ENCODE data around the gene LRP1B.

LRP1B gene

GRCh38 chr2:140808211-140808610, 1322.6 kb downstream of the LRP1B start:
- no peak for DNase-seq (ENCODE audit: low spot score)

- no peak for DNase-seq (ENCODE audit: low spot score)
These were observed 1326.0 kb downstream of the LRP1B start for GRCh38 chr2:140804700-140805260.

GRCh38 chr2:140801311-140801710, 1329.5 kb downstream of the LRP1B start:
- DNase-seq (ENCODE audit: low spot score): no peak

GRCh38 chr2:140797718-140798117, 1333.1 kb downstream of the LRP1B start:
- DNase-seq (ENCODE audit: low spot score): no peak

GRCh38 chr2:140791802-140792201, 1339.0 kb downstream of the LRP1B start:
- DNase-seq (ENCODE audit: low spot score): no peak

GRCh38 chr2:140786585-140786984, 1344.2 kb downstream of the LRP1B start:
- DNase-seq (ENCODE audit: low spot score): no peak

- no peak for DNase-seq (ENCODE audit: low spot score)
These were observed 1355.4 kb downstream of the LRP1B start for GRCh38 chr2:140775411-140775810.

- no peak for DNase-seq (ENCODE audit: low spot score)
These were observed 1360.2 kb downstream of the LRP1B start for GRCh38 chr2:140770645-140771044.

- no peak for DNase-seq (ENCODE audit: low spot score)
These were observed 1369.0 kb downstream of the LRP1B start for GRCh38 chr2:140761807-140762206.

- no peak for DNase-seq (ENCODE audit: low spot score)
These were observed 1371.2 kb downstream of the LRP1B start for GRCh38 chr2:140759426-140760156.

GRCh38 chr2:140747665-140748064, 1383.2 kb downstream of the LRP1B start:
- no peak for DNase-seq (ENCODE audit: low spot score)

GRCh38 chr2:140747090-140747489, 1383.7 kb downstream of the LRP1B start:
- no peak for DNase-seq (ENCODE audit: low spot score)

GRCh38 chr2:140744379-140744778, 1386.4 kb downstream of the LRP1B start:
- no peak for DNase-seq (ENCODE audit: low spot score)

- DNase-seq (ENCODE audit: low spot score): no peak
These were observed 1393.8 kb downstream of the LRP1B start for GRCh38 chr2:140737006-140737405.

GRCh38 chr2:140734992-140735391, 1395.8 kb downstream of the LRP1B start:
- DNase-seq (ENCODE audit: low spot score): no peak

GRCh38 chr2:140718999-140719398, 1411.8 kb downstream of the LRP1B start:
- DNase-seq (ENCODE audit: low spot score): no peak

GRCh38 chr2:140717481-140717880, 1413.3 kb downstream of the LRP1B start:
- DNase-seq (ENCODE audit: low spot score): no peak

GRCh38 chr2:140714586-140714985, 1416.2 kb downstream of the LRP1B start:
- DNase-seq (ENCODE audit: low spot score): no peak

- DNase-seq (ENCODE audit: low spot score): no peak
These were observed 1418.9 kb downstream of the LRP1B start for GRCh38 chr2:140711867-140712266.

- no peak for DNase-seq (ENCODE audit: low spot score)
These were observed 1429.1 kb downstream of the LRP1B start for GRCh38 chr2:140701726-140702125.

- no peak for DNase-seq (ENCODE audit: low spot score)
These were observed 1432.2 kb downstream of the LRP1B start for GRCh38 chr2:140698636-140699035.

- DNase-seq (ENCODE audit: low spot score): no peak
These were observed 1434.4 kb downstream of the LRP1B start for GRCh38 chr2:140696449-140696848.

- no peak for DNase-seq (ENCODE audit: low spot score)
These were observed 1435.7 kb downstream of the LRP1B start for GRCh38 chr2:140695155-140695554.

- no peak for DNase-seq (ENCODE audit: low spot score)
These were observed 1443.0 kb downstream of the LRP1B start for GRCh38 chr2:140687825-140688224.
